Peyer's patch (tissue), 4 donors: ENCODE results near the gene COL5A2.

Experiments
- POLR2A ChIP-seq, 2 donors: fragments of 450-650 bp; IDR thresholded peaks; one replicate each; pipeline ENCODE4 v1.5.1; 2017; ENCODE audit warnings: antibody characterized with exemption in 2 of 2, mild to moderate bottlenecking in 2 of 2, moderate library complexity in 2 of 2
- TF ChIP-seq, protein P1 (sequence below), 6 experiments: fragments of 450-650 bp in 4 of 6; fragments of 200-600 bp in 2 of 6; sonication (generic) in 1 of 6; IDR thresholded peaks; one replicate each; pipeline ENCODE4 v1.5.1; 2017 to 2019; ENCODE audit warnings: antibody characterized with exemption in 6 of 6, mild to moderate bottlenecking in 3 of 6, moderate library complexity in 1 of 6

DNA sequence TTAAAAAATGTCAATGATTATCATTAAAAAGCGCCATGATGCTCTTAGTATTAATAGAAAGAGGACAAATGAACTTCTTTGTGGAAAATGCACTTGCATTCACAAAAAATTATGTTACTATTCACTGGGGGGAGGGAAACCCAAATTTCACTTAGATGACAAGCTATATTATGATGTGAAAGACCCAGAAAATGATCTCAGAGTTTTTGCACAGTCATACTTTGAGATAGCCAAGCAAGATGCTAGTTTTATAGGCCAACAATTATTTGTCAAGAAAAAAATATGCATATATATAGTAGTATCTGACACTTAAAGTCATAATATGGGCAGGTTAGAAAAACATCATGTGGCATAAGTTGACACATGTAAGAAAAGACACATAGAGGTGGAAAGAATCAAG lies 31.6 kb downstream of the COL5A2 start:
- TF ChIP-seq, protein P1, sequence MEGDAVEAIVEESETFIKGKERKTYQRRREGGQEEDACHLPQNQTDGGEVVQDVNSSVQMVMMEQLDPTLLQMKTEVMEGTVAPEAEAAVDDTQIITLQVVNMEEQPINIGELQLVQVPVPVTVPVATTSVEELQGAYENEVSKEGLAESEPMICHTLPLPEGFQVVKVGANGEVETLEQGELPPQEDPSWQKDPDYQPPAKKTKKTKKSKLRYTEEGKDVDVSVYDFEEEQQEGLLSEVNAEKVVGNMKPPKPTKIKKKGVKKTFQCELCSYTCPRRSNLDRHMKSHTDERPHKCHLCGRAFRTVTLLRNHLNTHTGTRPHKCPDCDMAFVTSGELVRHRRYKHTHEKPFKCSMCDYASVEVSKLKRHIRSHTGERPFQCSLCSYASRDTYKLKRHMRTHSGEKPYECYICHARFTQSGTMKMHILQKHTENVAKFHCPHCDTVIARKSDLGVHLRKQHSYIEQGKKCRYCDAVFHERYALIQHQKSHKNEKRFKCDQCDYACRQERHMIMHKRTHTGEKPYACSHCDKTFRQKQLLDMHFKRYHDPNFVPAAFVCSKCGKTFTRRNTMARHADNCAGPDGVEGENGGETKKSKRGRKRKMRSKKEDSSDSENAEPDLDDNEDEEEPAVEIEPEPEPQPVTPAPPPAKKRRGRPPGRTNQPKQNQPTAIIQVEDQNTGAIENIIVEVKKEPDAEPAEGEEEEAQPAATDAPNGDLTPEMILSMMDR (IDR thresholded peaks at IDR 0.05), result no peak
- TF ChIP-seq POLR2A (IDR thresholded peaks at IDR 0.05), result no peak
